Measurements from ENCODE around the gene PRSS22.

PRSS22 gene

DNA sequence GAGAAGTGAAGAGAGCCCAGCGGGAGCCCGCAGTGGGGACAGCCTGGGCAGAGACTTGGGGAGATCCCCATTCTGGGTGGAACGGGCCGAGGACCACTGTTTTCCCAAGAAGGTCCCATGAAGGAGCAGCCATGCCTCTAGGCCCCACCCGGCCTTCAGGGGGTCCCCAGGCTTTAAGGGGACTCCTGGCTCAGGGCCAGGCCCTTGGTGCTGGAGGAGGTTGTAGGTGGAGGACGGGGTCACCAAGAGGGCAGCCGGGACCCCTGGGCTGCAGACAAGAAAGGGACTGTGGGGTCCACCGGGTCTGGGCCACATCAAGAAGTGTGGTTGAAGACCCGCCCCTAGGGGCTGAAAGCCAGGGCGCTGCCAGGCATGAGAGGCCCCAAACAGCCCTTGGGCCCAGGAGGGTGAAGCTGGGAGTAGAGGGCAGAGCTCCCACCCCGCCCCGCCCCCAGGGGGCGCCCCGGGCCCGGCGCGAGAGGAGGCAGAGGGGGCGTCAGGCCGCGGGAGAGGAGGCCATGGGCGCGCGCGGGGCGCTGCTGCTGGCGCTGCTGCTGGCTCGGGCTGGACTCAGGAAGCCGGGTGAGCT is 41.1 kb downstream of the PRSS22 start, which contains the start of gene PRSS21:
TSS of gene PRSS21 (plus strand) at position 487 of the 589 bp plus-strand sequence. CDS start at position 519, 32 bp downstream.
- TF ChIP-seq FOXP2 (optimal IDR thresholded peaks at IDR 0.05; ENCODE audit: borderline replicate concordance, extremely low read depth, extremely low read length, insufficient read depth) (no peak), TAF1 (IDR thresholded peaks at IDR 0.05; ENCODE audit: borderline replicate concordance, insufficient read depth, low read length) (no peak), SIN3A (IDR thresholded peaks at IDR 0.05; ENCODE audit: borderline replicate concordance, insufficient read depth, low read length) (no peak), POLR2AphosphoS5 (IDR thresholded peaks at IDR 0.05; ENCODE audit: low read depth, low read length) (no peak)
- TF ChIP-seq, protein P1, sequence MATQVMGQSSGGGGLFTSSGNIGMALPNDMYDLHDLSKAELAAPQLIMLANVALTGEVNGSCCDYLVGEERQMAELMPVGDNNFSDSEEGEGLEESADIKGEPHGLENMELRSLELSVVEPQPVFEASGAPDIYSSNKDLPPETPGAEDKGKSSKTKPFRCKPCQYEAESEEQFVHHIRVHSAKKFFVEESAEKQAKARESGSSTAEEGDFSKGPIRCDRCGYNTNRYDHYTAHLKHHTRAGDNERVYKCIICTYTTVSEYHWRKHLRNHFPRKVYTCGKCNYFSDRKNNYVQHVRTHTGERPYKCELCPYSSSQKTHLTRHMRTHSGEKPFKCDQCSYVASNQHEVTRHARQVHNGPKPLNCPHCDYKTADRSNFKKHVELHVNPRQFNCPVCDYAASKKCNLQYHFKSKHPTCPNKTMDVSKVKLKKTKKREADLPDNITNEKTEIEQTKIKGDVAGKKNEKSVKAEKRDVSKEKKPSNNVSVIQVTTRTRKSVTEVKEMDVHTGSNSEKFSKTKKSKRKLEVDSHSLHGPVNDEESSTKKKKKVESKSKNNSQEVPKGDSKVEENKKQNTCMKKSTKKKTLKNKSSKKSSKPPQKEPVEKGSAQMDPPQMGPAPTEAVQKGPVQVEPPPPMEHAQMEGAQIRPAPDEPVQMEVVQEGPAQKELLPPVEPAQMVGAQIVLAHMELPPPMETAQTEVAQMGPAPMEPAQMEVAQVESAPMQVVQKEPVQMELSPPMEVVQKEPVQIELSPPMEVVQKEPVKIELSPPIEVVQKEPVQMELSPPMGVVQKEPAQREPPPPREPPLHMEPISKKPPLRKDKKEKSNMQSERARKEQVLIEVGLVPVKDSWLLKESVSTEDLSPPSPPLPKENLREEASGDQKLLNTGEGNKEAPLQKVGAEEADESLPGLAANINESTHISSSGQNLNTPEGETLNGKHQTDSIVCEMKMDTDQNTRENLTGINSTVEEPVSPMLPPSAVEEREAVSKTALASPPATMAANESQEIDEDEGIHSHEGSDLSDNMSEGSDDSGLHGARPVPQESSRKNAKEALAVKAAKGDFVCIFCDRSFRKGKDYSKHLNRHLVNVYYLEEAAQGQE (IDR thresholded peaks at IDR 0.05; ENCODE audit: insufficient read depth in 1 of 2, low read depth in 2 of 2, low read length in 2 of 2), result no peak

- TF ChIP-seq FOXP2 (optimal IDR thresholded peaks at IDR 0.05; ENCODE audit: borderline replicate concordance, extremely low read depth, extremely low read length, insufficient read depth), result no peak
- TF ChIP-seq, protein P1 (IDR thresholded peaks at IDR 0.05; ENCODE audit: insufficient read depth in 1 of 2, low read depth in 2 of 2, low read length in 2 of 2), result no peak
Measured at GRCh38 chr16:2815299-2815771, 42.6 kb downstream of the PRSS22 start.

DNA sequence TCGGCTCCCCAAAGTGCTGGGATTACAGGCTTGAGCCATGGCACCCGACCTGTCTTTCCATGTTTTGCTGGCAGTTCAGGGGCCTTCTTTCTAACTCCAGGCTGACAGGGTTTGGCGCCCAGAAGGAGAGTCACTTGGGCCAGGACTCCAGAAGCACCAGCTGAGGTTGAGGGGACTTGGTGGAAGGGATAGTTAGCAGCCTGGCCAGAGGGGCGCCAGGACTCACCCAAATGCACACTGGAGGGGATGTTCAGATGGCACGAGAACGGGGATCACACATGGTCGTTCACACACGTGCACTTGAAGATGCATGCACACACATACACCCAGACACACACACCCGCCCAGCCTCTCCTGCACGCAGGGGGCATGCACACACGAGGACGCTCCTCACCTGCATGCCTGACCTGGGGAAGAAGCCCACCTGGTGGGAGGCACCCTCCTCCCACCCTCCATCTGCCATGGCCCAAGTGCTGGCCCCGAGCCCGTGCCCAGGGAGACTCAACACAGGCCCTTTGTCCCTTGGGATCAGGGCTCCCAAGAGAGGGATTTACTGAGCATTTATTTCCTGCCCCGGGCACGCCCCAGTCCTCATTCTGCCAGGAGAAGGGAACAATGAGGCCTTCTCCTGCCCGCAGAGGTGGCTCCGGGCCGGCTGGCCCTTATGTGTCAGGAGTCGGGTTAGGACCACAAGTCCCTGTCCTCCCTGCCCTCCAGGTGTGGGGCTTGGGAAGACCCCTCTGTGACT is 43.2 kb downstream of the PRSS22 start:
- TF ChIP-seq TAF1 (IDR thresholded peaks at IDR 0.05; ENCODE audit: borderline replicate concordance, insufficient read depth, low read length) (no peak), SIN3A (IDR thresholded peaks at IDR 0.05; ENCODE audit: borderline replicate concordance, insufficient read depth, low read length) (no peak), POLR2AphosphoS5 (IDR thresholded peaks at IDR 0.05; ENCODE audit: low read depth, low read length) (no peak), FOXP2 (optimal IDR thresholded peaks at IDR 0.05; ENCODE audit: borderline replicate concordance, extremely low read depth, extremely low read length, insufficient read depth) (no peak)
- TF ChIP-seq, protein P1 (IDR thresholded peaks at IDR 0.05; ENCODE audit: insufficient read depth in 1 of 2, low read depth in 2 of 2, low read length in 2 of 2), result no peak

- no peak for TF ChIP-seq POLR2AphosphoS5 (IDR thresholded peaks at IDR 0.05; ENCODE audit: low read depth, low read length)
- no peak for TF ChIP-seq SIN3A (IDR thresholded peaks at IDR 0.05; ENCODE audit: borderline replicate concordance, insufficient read depth, low read length)
- no peak for TF ChIP-seq TAF1 (IDR thresholded peaks at IDR 0.05; ENCODE audit: borderline replicate concordance, insufficient read depth, low read length)
- no peak for TF ChIP-seq FOXP2 (optimal IDR thresholded peaks at IDR 0.05; ENCODE audit: borderline replicate concordance, extremely low read depth, extremely low read length, insufficient read depth)
- TF ChIP-seq, protein P1 (IDR thresholded peaks at IDR 0.05; ENCODE audit: insufficient read depth in 1 of 2, low read depth in 2 of 2, low read length in 2 of 2), result no peak
Measured at GRCh38 chr16:2813771-2814221, 44.2 kb downstream of the PRSS22 start.
